ENCODE results near the gene ABTB2.
A peak's percentile ranks its signal among the peaks of the same experiment; 100 is the strongest.
"Not testable (repeated sequence)": the region's sequence is repeated elsewhere in the genome, so short reads cannot be mapped to it uniquely, and the experiment has no call there.

The ABTB2 gene

GRCh38 chr11:34260072-34260575 lies 97.7 kb downstream of the ABTB2 start:
- no peak for DNase-seq

GRCh38 chr11:34259087-34259486 lies 98.7 kb downstream of the ABTB2 start:
- DNase-seq: no peak

- no peak for DNase-seq
Observed at GRCh38 chr11:34256626-34257025, 101.2 kb downstream of the ABTB2 start.

GRCh38 chr11:34256150-34256549 lies 101.7 kb downstream of the ABTB2 start:
- no peak for DNase-seq

GRCh38 chr11:34255101-34255500 lies 102.7 kb downstream of the ABTB2 start:
- DNase-seq: no peak

- no peak for DNase-seq
Observed at GRCh38 chr11:34254011-34254410, 103.8 kb downstream of the ABTB2 start.

GRCh38 chr11:34252651-34253050 lies 105.2 kb downstream of the ABTB2 start:
- no peak for DNase-seq

GRCh38 chr11:34252015-34252414 lies 105.8 kb downstream of the ABTB2 start:
- no peak for DNase-seq

GRCh38 chr11:34251589-34251980 lies 106.2 kb downstream of the ABTB2 start:
- DNase-seq: no peak

GRCh38 chr11:34250732-34251588 lies 106.8 kb downstream of the ABTB2 start:
- no peak for DNase-seq

GRCh38 chr11:34250211-34250610 lies 107.6 kb downstream of the ABTB2 start:
- no peak for DNase-seq

- DNase-seq: no peak
Observed at GRCh38 chr11:34249439-34249838, 108.4 kb downstream of the ABTB2 start.

GRCh38 chr11:34246511-34246910 lies 111.3 kb downstream of the ABTB2 start:
- DNase-seq: not testable (repeated sequence)

- no peak for DNase-seq
Observed at GRCh38 chr11:34245041-34245440, 112.8 kb downstream of the ABTB2 start.

- peak; percentile 45 for DNase-seq
Observed at GRCh38 chr11:34243600-34244464, 114.0 kb downstream of the ABTB2 start.

GRCh38 chr11:34242037-34242625 lies 115.7 kb downstream of the ABTB2 start:
- no peak for DNase-seq

GRCh38 chr11:34240150-34240494 lies 117.7 kb downstream of the ABTB2 start:
- DNase-seq: no peak

- no peak for DNase-seq
Observed at GRCh38 chr11:34239465-34240149, 118.2 kb downstream of the ABTB2 start.

GRCh38 chr11:34238966-34239365 lies 118.8 kb downstream of the ABTB2 start:
- no peak for DNase-seq

- DNase-seq: peak; percentile 30
Observed at GRCh38 chr11:34238533-34238932, 119.3 kb downstream of the ABTB2 start.

GRCh38 chr11:34236572-34236971 lies 121.2 kb downstream of the ABTB2 start:
- no peak for DNase-seq

- no peak for DNase-seq
Observed at GRCh38 chr11:34235591-34236071, 122.2 kb downstream of the ABTB2 start.

GRCh38 chr11:34235189-34235588 lies 122.6 kb downstream of the ABTB2 start:
- no peak for DNase-seq

Data from fibroblast of skin of right quadriceps (primary cell).